ENCODE results near the gene PHRF1.
A peak's percentile ranks its signal among the peaks of the same experiment; 100 is the strongest.

PHRF1 gene

GRCh38 chr11:629237-629583, 52.9 kb downstream of the PHRF1 start:
- Histone ChIP-seq H2BK120ac (ENCODE audit: low read depth, low read length) (no peak overlapping the region), H2AK5ac (ENCODE audit: low read length) (no peak overlapping the region), H3K4me3 (ENCODE audit: low read length) (no peak overlapping the region), H2BK5ac (ENCODE audit: low read length) (no peak overlapping the region), H3K9ac (ENCODE audit: low read length) (no peak overlapping the region), H2BK15ac (replicated peaks; ENCODE audit: low read depth) (no peak overlapping the region), H4K5ac (ENCODE audit: low read length) (no peak overlapping the region), H3K56ac (ENCODE audit: low read length) (no peak overlapping the region), H3K36me3 (ENCODE audit: control insufficient read depth, insufficient read depth, low read length) (no peaks in the 10 kb centered on the region), H3K4me2 (ENCODE audit: low read length) (no peak overlapping the region), H3K79me2 (ENCODE audit: control insufficient read depth, insufficient read depth, low read length) (no peaks in the 10 kb centered on the region), H4K8ac (ENCODE audit: low read depth, low read length) (no peak overlapping the region), H3K18ac (ENCODE audit: low read length) (no peak overlapping the region), H3K79me1 (ENCODE audit: low read length) (no peaks in the 10 kb centered on the region), H3K4me1 (ENCODE audit: control insufficient read depth, low read depth, low read length) (no peaks in the 10 kb centered on the region), H3K4ac (ENCODE audit: low read depth, low read length) (no peak overlapping the region), H3K27ac (ENCODE audit: low read depth, low read length) (no peak overlapping the region), H3K23ac (ENCODE audit: low read length) (no peak overlapping the region), H3K27me3 (ENCODE audit: insufficient read depth, low read length, poor library complexity) (no peaks in the 10 kb centered on the region)
- peak; percentile 50 for DNase-seq
- no CpG with 5 or more reads among the region's 10 CpGs for WGBS (ENCODE audit: extremely low coverage, insufficient coverage, low lambda C conversion rate)

GRCh38 chr11:630871-631270, 54.6 kb downstream of the PHRF1 start:
- Histone ChIP-seq H3K4ac (ENCODE audit: low read depth, low read length) (no peak overlapping the region), H2AK5ac (ENCODE audit: low read length) (no peak overlapping the region), H3K36me3 (ENCODE audit: control insufficient read depth, insufficient read depth, low read length) (no peaks in the 10 kb centered on the region), H3K23ac (ENCODE audit: low read length) (no peak overlapping the region), H3K4me2 (ENCODE audit: low read length) (no peak overlapping the region), H3K27ac (ENCODE audit: low read depth, low read length) (no peak overlapping the region), H3K79me1 (ENCODE audit: low read length) (no peaks in the 10 kb centered on the region), H3K9ac (ENCODE audit: low read length) (no peak overlapping the region), H4K5ac (ENCODE audit: low read length) (no peak overlapping the region), H2BK15ac (replicated peaks; ENCODE audit: low read depth) (no peak overlapping the region), H3K4me3 (ENCODE audit: low read length) (no peak overlapping the region), H3K4me1 (ENCODE audit: control insufficient read depth, low read depth, low read length) (no peaks in the 10 kb centered on the region), H3K18ac (ENCODE audit: low read length) (no peak overlapping the region), H3K27me3 (ENCODE audit: insufficient read depth, low read length, poor library complexity) (no peaks in the 10 kb centered on the region), H2BK5ac (ENCODE audit: low read length) (no peak overlapping the region), H2BK120ac (ENCODE audit: low read depth, low read length) (no peak overlapping the region), H4K8ac (ENCODE audit: low read depth, low read length) (no peak overlapping the region), H3K79me2 (ENCODE audit: control insufficient read depth, insufficient read depth, low read length) (no peaks in the 10 kb centered on the region), H3K56ac (ENCODE audit: low read length) (no peak overlapping the region)
- DNase-seq, result no peak
- WGBS (ENCODE audit: extremely low coverage, insufficient coverage, low lambda C conversion rate), result no CpG with 5 or more reads among the region's 5 CpGs

GRCh38 chr11:635945-636510, 59.8 kb downstream of the PHRF1 start:
- H2BK15ac ChIP-seq (replicated peaks; ENCODE audit: low read depth), result no peak overlapping the region
- no peak overlapping the region for H3K4ac ChIP-seq (ENCODE audit: low read depth, low read length)
- DNase-seq, result no peak
- no peak overlapping the region for H3K4me2 ChIP-seq (ENCODE audit: low read length)
- no peak overlapping the region for H3K56ac ChIP-seq (ENCODE audit: low read length)
- H3K4me3 ChIP-seq (ENCODE audit: low read length), result no peak overlapping the region
- no peaks in the 10 kb centered on the region for H3K4me1 ChIP-seq (ENCODE audit: control insufficient read depth, low read depth, low read length)
- peaks cover 20% of the 10 kb centered on the region for H3K27me3 ChIP-seq (ENCODE audit: insufficient read depth, low read length, poor library complexity)
- no peak overlapping the region for H2BK5ac ChIP-seq (ENCODE audit: low read length)
- WGBS (ENCODE audit: extremely low coverage, insufficient coverage, low lambda C conversion rate), result no CpG with 5 or more reads among the region's 22 CpGs
- no peak overlapping the region for H4K8ac ChIP-seq (ENCODE audit: low read depth, low read length)
- H2BK120ac ChIP-seq (ENCODE audit: low read depth, low read length), result no peak overlapping the region
- no peak overlapping the region for H3K18ac ChIP-seq (ENCODE audit: low read length)
- no peak overlapping the region for H3K23ac ChIP-seq (ENCODE audit: low read length)
- H2AK5ac ChIP-seq (ENCODE audit: low read length), result no peak overlapping the region
- H3K79me1 ChIP-seq (ENCODE audit: low read length), result no peaks in the 10 kb centered on the region
- H3K9ac ChIP-seq (ENCODE audit: low read length), result no peak overlapping the region
- H3K79me2 ChIP-seq (ENCODE audit: control insufficient read depth, insufficient read depth, low read length), result no peaks in the 10 kb centered on the region
- H4K5ac ChIP-seq (ENCODE audit: low read length), result no peak overlapping the region
- H3K36me3 ChIP-seq (ENCODE audit: control insufficient read depth, insufficient read depth, low read length), result no peaks in the 10 kb centered on the region
- no peak overlapping the region for H3K27ac ChIP-seq (ENCODE audit: low read depth, low read length)

GRCh38 chr11:636511-637332, 60.5 kb downstream of the PHRF1 start, which contains the start of gene DRD4:
Gene DRD4 (plus strand): TSS chr11:637269. CDS start chr11:637305, 36 bp downstream.
- no CpG with 5 or more reads among the region's 100 CpGs for WGBS (ENCODE audit: extremely low coverage, insufficient coverage, low lambda C conversion rate)
- Histone ChIP-seq H3K36me3 (ENCODE audit: control insufficient read depth, insufficient read depth, low read length) (no peaks in the 10 kb centered on the region), H4K8ac (ENCODE audit: low read depth, low read length) (no peak within 1 kb of the TSS), H3K4ac (ENCODE audit: low read depth, low read length) (no peak within 1 kb of the TSS), H2AK5ac (ENCODE audit: low read length) (no peak within 1 kb of the TSS), H2BK5ac (ENCODE audit: low read length) (no peak within 1 kb of the TSS), H3K4me1 (ENCODE audit: control insufficient read depth, low read depth, low read length) (no peaks in the 10 kb centered on the region), H3K27me3 (ENCODE audit: insufficient read depth, low read length, poor library complexity) (peaks cover 20% of the 10 kb centered on the region), H3K79me2 (ENCODE audit: control insufficient read depth, insufficient read depth, low read length) (no peaks in the 10 kb centered on the region), H2BK15ac (replicated peaks; ENCODE audit: low read depth) (no peak within 1 kb of the TSS), H3K9ac (ENCODE audit: low read length) (no peak within 1 kb of the TSS), H4K5ac (ENCODE audit: low read length) (no peak within 1 kb of the TSS), H3K79me1 (ENCODE audit: low read length) (no peaks in the 10 kb centered on the region), H3K56ac (ENCODE audit: low read length) (peak within 1 kb of the TSS; percentile 42), H3K4me3 (ENCODE audit: low read length) (no peak within 1 kb of the TSS), H3K23ac (ENCODE audit: low read length) (peak within 1 kb of the TSS; percentile 89), H2BK120ac (ENCODE audit: low read depth, low read length) (no peak within 1 kb of the TSS), H3K18ac (ENCODE audit: low read length) (no peak within 1 kb of the TSS), H3K27ac (ENCODE audit: low read depth, low read length) (no peak within 1 kb of the TSS), H3K4me2 (ENCODE audit: low read length) (peak within 1 kb of the TSS; percentile 9)
- DNase-seq, result no peak

GRCh38 chr11:637333-637592, 61.0 kb downstream of the PHRF1 start:
- Histone ChIP-seq H2BK15ac (replicated peaks; ENCODE audit: low read depth) (no peak overlapping the region), H3K79me2 (ENCODE audit: control insufficient read depth, insufficient read depth, low read length) (no peaks in the 10 kb centered on the region), H3K27me3 (ENCODE audit: insufficient read depth, low read length, poor library complexity) (peaks cover 20% of the 10 kb centered on the region), H3K4ac (ENCODE audit: low read depth, low read length) (no peak overlapping the region), H3K23ac (ENCODE audit: low read length) (no peak overlapping the region), H4K8ac (ENCODE audit: low read depth, low read length) (no peak overlapping the region), H2BK5ac (ENCODE audit: low read length) (no peak overlapping the region), H3K18ac (ENCODE audit: low read length) (no peak overlapping the region), H3K4me1 (ENCODE audit: control insufficient read depth, low read depth, low read length) (no peaks in the 10 kb centered on the region), H3K4me2 (ENCODE audit: low read length) (peak overlapping the region; percentile 9), H3K4me3 (ENCODE audit: low read length) (no peak overlapping the region), H3K36me3 (ENCODE audit: control insufficient read depth, insufficient read depth, low read length) (no peaks in the 10 kb centered on the region), H2AK5ac (ENCODE audit: low read length) (no peak overlapping the region), H3K79me1 (ENCODE audit: low read length) (no peaks in the 10 kb centered on the region), H3K56ac (ENCODE audit: low read length) (peak overlapping the region; percentile 42), H2BK120ac (ENCODE audit: low read depth, low read length) (no peak overlapping the region), H3K27ac (ENCODE audit: low read depth, low read length) (no peak overlapping the region), H3K9ac (ENCODE audit: low read length) (no peak overlapping the region), H4K5ac (ENCODE audit: low read length) (no peak overlapping the region)
- no peak for DNase-seq
- WGBS (ENCODE audit: extremely low coverage, insufficient coverage, low lambda C conversion rate), result no CpG with 5 or more reads among the region's 34 CpGs
